GM21367 (cell line): Measurements from ENCODE around the gene FAM131B.

Source experiments
- ATAC-seq: cut with Tn5 transposase; IDR thresholded peaks from one replicate; pipeline ENCODE4 v1.9.1; 2021; ENCODE audit not compliant: unreplicated experiment

Gene FAM131B

DNA sequence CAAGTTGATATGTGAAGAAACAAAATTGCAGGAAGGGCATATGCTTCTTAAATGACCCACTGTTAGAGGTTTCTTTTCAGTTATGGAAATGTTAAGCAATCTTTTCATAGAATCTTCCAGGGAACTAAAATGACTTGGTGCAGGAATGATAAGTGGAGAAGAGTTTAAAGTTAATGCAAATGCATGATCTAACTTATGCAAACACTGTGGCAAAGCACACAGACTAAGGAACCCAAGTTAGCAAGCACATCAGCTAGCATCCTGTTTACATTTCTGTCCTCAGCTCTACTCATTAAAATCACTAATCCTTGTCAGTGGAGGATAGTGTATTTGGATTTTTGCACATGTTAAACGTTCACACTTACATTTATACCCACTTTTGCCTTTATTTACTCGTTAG is 37.3 kb downstream of the FAM131B start:
- ATAC-seq = peak; percentile 74

DNA sequence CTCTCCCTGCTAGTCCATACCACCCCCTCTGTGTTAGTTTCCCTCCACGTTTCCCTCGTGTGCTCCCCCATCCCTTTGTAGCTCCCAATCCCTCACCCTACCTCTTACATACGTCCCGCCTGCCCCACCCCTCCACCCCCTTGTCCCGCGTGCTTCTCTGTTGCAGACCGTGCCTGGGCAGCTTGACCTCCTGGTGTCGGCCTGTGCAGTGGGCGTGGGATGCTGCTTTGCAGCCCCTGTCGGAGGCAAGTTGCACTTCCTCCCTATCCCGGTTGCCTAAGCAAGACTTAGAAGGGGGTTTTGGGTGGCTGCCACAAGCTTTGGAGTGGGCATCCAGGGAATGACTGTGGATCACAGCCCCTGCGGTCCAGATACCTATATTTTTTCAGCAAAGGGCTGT is 38.9 kb downstream of the FAM131B start:
- ATAC-seq = no peak

DNA sequence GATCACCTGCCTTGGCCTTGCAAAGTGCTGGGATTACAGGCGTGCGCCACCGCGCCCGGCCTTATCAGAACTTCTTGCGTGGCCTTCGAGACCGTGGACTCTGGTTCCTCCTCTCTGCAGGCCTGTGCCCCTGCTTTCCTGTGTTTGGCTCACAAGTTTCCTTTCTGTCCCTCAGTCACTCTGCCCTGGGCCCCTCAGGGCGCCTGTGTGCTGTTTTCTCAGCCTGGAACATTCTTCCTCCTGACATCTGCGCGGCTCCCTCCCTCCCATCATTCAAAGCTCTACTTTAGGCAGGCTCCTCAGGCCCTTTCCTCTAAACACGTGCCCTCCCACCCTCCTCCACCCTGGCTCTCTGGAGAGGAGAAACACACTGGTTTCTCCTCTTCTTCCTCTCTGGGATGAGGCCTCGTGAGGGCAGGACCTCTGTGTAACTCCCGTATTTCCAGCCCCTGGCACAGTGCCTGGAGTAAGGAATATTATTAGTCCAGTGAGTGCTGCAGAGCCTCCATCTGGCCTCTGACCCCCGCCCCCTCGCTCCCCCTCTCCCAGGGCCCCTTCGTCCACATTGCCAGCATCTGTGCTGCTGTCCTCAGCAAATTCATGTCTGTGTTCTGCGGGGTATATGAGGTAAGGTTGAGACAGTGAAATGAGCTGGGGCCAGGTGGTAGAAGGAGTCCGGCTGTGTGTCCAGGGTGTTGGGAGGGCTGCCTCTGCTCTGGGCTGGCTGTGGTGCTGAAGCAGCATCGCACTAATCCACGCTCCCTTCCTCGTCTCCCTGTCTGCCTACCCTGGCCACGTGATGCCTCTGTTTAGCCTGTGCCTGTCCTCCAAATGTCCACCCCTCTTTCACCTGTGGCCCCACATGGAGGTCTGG is 39.5 kb downstream of the FAM131B start:
- ATAC-seq = no peak

- no peak for ATAC-seq
These were observed 40.8 kb downstream of the FAM131B start for GRCh38 chr7:143321734-143322133.

DNA sequence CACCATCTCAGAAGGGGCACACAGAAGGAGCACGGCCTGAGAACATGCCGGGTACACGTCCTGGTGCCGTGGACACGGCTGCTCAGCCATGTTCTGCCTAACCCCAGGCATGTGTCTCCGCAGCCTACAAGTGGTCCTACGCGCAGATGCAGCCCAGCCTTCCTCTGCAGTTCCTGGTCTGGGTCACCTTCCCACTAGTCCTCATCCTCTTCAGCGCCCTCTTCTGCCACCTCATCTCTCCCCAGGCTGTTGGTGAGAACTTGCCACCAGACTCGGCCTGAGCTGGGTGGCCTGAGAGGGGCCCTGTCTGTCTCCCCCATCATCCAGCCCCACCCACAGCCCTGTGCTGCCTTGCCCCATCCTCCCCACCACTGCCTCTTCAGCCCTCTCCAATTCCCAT is 41.3 kb downstream of the FAM131B start:
- ATAC-seq = no peak

DNA sequence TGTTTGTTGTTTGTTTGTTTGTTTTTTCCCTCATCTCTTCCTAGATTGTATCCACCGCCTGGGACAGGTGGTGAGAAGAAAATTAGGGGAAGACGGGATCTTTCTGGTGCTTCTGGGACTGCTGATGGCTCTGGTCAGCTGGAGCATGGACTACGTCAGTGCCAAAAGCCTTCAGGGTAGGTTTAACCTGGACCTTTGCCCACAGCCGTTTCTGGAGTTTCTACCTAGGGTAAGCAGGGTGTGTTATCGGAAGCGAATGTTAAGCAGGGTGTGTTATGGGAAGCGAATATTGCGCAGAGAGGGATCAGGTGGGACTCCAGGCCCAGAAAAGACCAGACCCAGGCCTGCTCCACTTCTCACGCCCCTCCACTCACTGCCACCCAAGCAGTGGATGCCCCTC is 41.9 kb downstream of the FAM131B start:
- ATAC-seq = no peak

DNA sequence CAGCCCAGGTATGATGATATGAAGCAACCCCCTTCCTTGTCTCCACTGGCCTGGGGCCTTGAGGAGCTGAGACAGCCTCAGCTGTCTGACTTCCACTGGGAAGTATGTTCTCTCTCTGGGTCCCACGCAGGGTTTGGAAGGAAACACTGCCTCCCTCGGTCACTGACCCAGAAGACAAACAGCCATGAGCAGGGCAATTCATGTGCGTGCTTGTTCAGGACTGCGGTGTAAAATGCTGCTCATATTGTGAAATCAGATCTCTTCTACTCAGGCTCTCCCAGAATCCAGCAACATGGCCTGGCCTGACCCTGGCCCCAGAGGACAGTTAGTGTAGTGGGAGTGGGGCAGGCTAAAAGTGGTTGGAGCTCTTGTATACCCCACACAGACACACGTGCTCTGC is 43.9 kb downstream of the FAM131B start:
- ATAC-seq = no peak

DNA sequence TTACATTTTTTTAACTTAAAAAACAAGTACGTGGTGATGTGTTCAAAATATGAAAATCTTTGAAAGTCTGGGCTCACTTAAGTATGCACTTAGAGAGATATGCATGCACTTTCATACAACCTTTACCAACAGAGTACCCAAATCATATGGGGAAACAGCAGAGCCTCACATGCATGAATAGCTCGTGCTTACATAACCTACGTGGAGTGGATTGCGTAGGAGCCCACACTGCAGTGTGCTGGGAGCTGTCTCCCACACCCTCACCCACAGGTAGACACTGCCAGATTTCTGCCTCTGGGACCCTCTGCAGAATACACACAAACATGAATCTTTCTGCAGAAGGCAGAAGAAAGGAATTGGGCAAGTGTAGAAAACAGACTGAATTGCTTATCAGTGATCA is 46.0 kb downstream of the FAM131B start:
- ATAC-seq = no peak

- ATAC-seq = no peak
These were observed 46.7 kb downstream of the FAM131B start, which contains the start of gene CLCN1 for GRCh38 chr7:143315776-143316175. TSS of gene CLCN1 (plus strand) at chr7:143316111. CDS start at chr7:143316213, 102 bp downstream.

DNA sequence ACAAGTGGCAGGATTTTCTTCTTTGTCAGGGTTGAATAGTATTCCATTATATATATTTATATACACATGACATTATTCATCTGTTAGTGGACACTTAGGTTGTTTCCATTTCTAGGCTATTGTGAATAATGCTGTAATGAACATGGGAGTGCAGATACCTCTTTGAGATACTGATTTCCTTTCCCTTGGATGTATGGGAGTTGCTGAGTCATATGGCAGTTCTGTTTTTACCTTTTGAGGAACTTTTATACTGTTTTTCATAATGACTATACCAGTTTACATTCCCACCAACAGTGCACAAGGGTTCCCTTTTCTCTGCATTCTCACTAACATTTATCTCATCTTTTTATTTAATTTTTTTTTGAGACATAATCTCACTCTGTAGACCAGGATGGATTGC is 48.4 kb downstream of the FAM131B start:
- no peak for ATAC-seq

GRCh38 chr7:143308632-143309031 is 53.9 kb downstream of the FAM131B start:
- no peak for ATAC-seq

GRCh38 chr7:143305423-143306070 is 57.0 kb downstream of the FAM131B start:
- no peak for ATAC-seq

GRCh38 chr7:143304938-143305337 is 57.6 kb downstream of the FAM131B start:
- no peak for ATAC-seq

GRCh38 chr7:143303733-143304132 is 58.8 kb downstream of the FAM131B start:
- ATAC-seq = no peak
